OCI-LY1 (cell line): ENCODE results near the gene BOC.

ENCODE experiments used
- EZH2 ChIP-seq: fragments of 200-600 bp; sonication (generic), shearing (Covaris generic); IDR thresholded peaks from 2 replicates; pipeline ENCODE4 v1.8.0; 2017; ENCODE audit warnings: borderline replicate concordance, mixed run types, mild to moderate bottlenecking, antibody characterized with exemption, low read length, moderate library complexity, mixed read lengths
- TF ChIP-seq, protein P1 (sequence below): fragments of 200-600 bp; sonication (generic), shearing (Covaris generic); IDR thresholded peaks from 2 replicates; pipeline ENCODE4 v1.5.1; 2017; ENCODE audit warnings: mild to moderate bottlenecking, antibody characterized with exemption, low read length, moderate library complexity, mixed read lengths

DNA sequence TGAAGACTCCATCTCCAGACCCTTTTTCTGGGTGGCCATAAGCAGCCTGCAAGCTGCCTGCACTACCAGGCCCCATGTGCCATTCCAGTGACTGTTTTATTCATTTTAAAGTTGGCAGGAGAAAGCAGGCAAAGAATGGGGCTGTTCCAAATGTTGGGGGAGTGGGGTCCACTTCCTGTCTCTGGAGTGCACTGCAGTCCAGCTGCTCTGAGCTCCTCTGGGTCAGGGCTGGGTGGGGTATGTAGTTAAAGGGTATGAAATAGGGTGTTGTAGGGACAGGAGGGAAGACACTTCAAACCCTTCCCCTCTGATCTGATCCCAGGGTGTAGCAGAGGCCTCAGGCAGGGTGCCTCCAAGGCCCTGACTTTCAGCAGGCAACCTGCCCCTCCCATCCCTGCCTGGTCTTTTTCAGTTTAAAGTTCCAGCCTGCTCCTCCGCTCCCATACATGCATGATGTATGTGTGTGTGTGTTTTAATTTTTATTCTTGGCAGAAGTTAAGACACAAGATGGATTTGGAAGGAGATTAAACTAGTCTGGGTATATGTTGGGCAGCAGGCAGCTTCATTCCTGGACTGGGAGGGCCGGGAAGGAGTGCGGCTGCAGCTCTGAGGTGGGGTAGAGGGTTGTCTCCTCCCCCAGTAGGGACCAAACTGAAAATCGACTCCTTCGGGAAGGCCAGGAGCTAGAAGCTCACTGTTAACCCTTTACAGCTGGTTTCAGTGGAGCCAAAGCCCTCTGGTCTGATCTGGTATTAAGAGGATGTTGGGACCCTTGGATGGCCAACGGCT is 17.3 kb downstream of the BOC start:
- TF ChIP-seq, protein P1, sequence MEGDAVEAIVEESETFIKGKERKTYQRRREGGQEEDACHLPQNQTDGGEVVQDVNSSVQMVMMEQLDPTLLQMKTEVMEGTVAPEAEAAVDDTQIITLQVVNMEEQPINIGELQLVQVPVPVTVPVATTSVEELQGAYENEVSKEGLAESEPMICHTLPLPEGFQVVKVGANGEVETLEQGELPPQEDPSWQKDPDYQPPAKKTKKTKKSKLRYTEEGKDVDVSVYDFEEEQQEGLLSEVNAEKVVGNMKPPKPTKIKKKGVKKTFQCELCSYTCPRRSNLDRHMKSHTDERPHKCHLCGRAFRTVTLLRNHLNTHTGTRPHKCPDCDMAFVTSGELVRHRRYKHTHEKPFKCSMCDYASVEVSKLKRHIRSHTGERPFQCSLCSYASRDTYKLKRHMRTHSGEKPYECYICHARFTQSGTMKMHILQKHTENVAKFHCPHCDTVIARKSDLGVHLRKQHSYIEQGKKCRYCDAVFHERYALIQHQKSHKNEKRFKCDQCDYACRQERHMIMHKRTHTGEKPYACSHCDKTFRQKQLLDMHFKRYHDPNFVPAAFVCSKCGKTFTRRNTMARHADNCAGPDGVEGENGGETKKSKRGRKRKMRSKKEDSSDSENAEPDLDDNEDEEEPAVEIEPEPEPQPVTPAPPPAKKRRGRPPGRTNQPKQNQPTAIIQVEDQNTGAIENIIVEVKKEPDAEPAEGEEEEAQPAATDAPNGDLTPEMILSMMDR, result no peak
- no peak for TF ChIP-seq EZH2
